Trophoblast cell (in vitro differentiated cells and primary cell): ENCODE results near the gene MEIS3.
"Not testable (repeated sequence)": the region's sequence is repeated elsewhere in the genome, so short reads cannot be mapped to it uniquely, and the experiment has no call there.

Experiments used
- DNase-seq, 2 donors: peaks; one replicate each; pipeline ENCODE4 v3.0.0-alpha.2; 2016
- H2AFZ ChIP-seq: 2 replicates; pipeline ENCODE4 v1.6.1; 2013; ENCODE audit warnings: low read length, moderate library complexity, mild to moderate bottlenecking; ENCODE audit not compliant: insufficient read depth, poor library complexity
- H2AK5ac ChIP-seq: 2 replicates; pipeline ENCODE4 v1.6.1; 2013; ENCODE audit warnings: mild to moderate bottlenecking, low read length
- H2BK120ac ChIP-seq: 2 replicates; pipeline ENCODE4 v1.6.1; 2013; ENCODE audit warnings: low read length, mild to moderate bottlenecking, moderate library complexity; ENCODE audit not compliant: insufficient read depth, poor library complexity
- H2BK12ac ChIP-seq: 2 replicates; pipeline ENCODE4 v1.6.1; 2013; ENCODE audit warnings: mild to moderate bottlenecking, low read length, moderate library complexity
- H2BK5ac ChIP-seq: 2 replicates; pipeline ENCODE4 v1.6.1; 2013; ENCODE audit warnings: low read length, low read depth, moderate library complexity, mild to moderate bottlenecking; ENCODE audit not compliant: poor library complexity
- H3K14ac ChIP-seq: 2 replicates; pipeline ENCODE4 v1.6.1; 2013; ENCODE audit warnings: mild to moderate bottlenecking, low read length
- H3K18ac ChIP-seq: 2 replicates; pipeline ENCODE4 v1.6.1; 2013; ENCODE audit warnings: mild to moderate bottlenecking, low read length
- H3K23ac ChIP-seq: 2 replicates; pipeline ENCODE4 v1.6.1; 2013; ENCODE audit warnings: low read length
- H3K27ac ChIP-seq: 2 replicates; pipeline ENCODE4 v1.5.1; 2013; ENCODE audit warnings: low read depth, mild to moderate bottlenecking, inconsistent platforms, low read length, moderate library complexity
- H3K27me3 ChIP-seq: 2 replicates; pipeline ENCODE4 v1.6.1; 2013; ENCODE audit warnings: inconsistent platforms, mild to moderate bottlenecking, low read length, moderate library complexity; ENCODE audit not compliant: insufficient read depth
- H3K36me3 ChIP-seq, 2 experiments: 1 replicate in 1 of 2; 2 replicates in 1 of 2; pipeline ENCODE4 v1.6.1; 2013; ENCODE audit warnings: low read length in 2 of 2, mild to moderate bottlenecking in 2 of 2, moderate library complexity in 1 of 2; ENCODE audit not compliant: insufficient read depth in 2 of 2, control insufficient read depth in 1 of 2
- H3K4ac ChIP-seq: 2 replicates; pipeline ENCODE4 v1.6.1; 2013; ENCODE audit warnings: low read depth, mild to moderate bottlenecking, low read length, moderate library complexity
- H3K4me1 ChIP-seq, 2 experiments: 1 replicate in 1 of 2; 2 replicates in 1 of 2; pipeline ENCODE4 v1.6.1; 2013; ENCODE audit warnings: low read length in 2 of 2, mild to moderate bottlenecking in 2 of 2, moderate library complexity in 1 of 2; ENCODE audit not compliant: insufficient read depth in 2 of 2, control insufficient read depth in 1 of 2
- H3K4me2 ChIP-seq: 2 replicates; pipeline ENCODE4 v1.6.1; 2013; ENCODE audit warnings: inconsistent platforms, mild to moderate bottlenecking, low read length, moderate library complexity
- H3K4me3 ChIP-seq: 2 replicates; pipeline ENCODE4 v1.5.1; 2013; ENCODE audit warnings: mild to moderate bottlenecking, low read depth, low read length, inconsistent platforms
- H3K79me1 ChIP-seq: one replicate; pipeline ENCODE4 v1.6.1; 2013; ENCODE audit warnings: low read length
- H3K79me2 ChIP-seq: 2 replicates; pipeline ENCODE4 v1.6.1; 2013; ENCODE audit warnings: low read length, mild to moderate bottlenecking; ENCODE audit not compliant: control insufficient read depth, insufficient read depth, poor library complexity
- H3K9ac ChIP-seq: 2 replicates; pipeline ENCODE4 v1.6.1; 2013; ENCODE audit warnings: mild to moderate bottlenecking, low read length
- H3K9me3 ChIP-seq: 2 replicates; pipeline ENCODE4 v1.6.1; 2013; ENCODE audit warnings: low read depth, mild to moderate bottlenecking, control low read depth, inconsistent platforms, low read length; ENCODE audit not compliant: insufficient read depth
- H4K12ac ChIP-seq: 2 replicates; pipeline ENCODE4 v1.6.1; 2013; ENCODE audit warnings: low read depth, mild to moderate bottlenecking, low read length, moderate library complexity
- H4K8ac ChIP-seq: 2 replicates; pipeline ENCODE4 v1.6.1; 2013; ENCODE audit warnings: low read depth, mild to moderate bottlenecking, low read length, moderate library complexity
- H4K91ac ChIP-seq: one replicate; pipeline ENCODE4 v1.6.1; 2013; ENCODE audit warnings: low read depth, mild to moderate bottlenecking, low read length, moderate library complexity
- WGBS: extraction: QIAGEN DNeasy Blood & Tissue Kit; methylation state at CpG from one replicate; pipeline ENCODE4 v1.1.7; 2013; ENCODE audit warnings: missing lambda C conversion rate; ENCODE audit not compliant: insufficient read length, insufficient coverage; ENCODE audit errors: extremely low coverage; 5-methylcytosine and 5-hydroxymethylcytosine counted together

Gene MEIS3

GRCh38 chr19:47386582-47386981 is 32.7 kb downstream of the MEIS3 start:
- H3K27ac ChIP-seq, H2BK5ac ChIP-seq, H3K9ac ChIP-seq, H3K14ac ChIP-seq, H3K36me3 ChIP-seq, H2AFZ ChIP-seq, H3K4me2 ChIP-seq, H4K12ac ChIP-seq, H3K4me3 ChIP-seq, H3K9me3 ChIP-seq, H4K91ac ChIP-seq, DNase-seq, H3K27me3 ChIP-seq, H2BK120ac ChIP-seq, H3K23ac ChIP-seq, H3K79me1 ChIP-seq, H3K79me2 ChIP-seq, H4K8ac ChIP-seq, H3K4me1 ChIP-seq, H2BK12ac ChIP-seq, H3K18ac ChIP-seq, H2AK5ac ChIP-seq, H3K4ac ChIP-seq: not testable (repeated sequence)
- WGBS: no CpG with 5 or more reads among the region's 12 CpGs

- H3K23ac ChIP-seq, H3K9me3 ChIP-seq, H3K4me1 ChIP-seq, H2AK5ac ChIP-seq, H4K91ac ChIP-seq, H3K4me3 ChIP-seq, H3K14ac ChIP-seq, H4K8ac ChIP-seq, H3K79me1 ChIP-seq, H2BK120ac ChIP-seq, H3K18ac ChIP-seq, H2AFZ ChIP-seq, H3K4me2 ChIP-seq, DNase-seq, H2BK5ac ChIP-seq, H3K9ac ChIP-seq, H3K27ac ChIP-seq, H3K79me2 ChIP-seq, H3K4ac ChIP-seq, H4K12ac ChIP-seq, H3K27me3 ChIP-seq, H2BK12ac ChIP-seq: not testable (repeated sequence)
- no CpG with 5 or more reads among the region's 4 CpGs for WGBS
- H3K36me3 ChIP-seq: peaks cover 29 to 30% of the 10 kb centered on the region in 2 experiments
Observed at GRCh38 chr19:47384533-47384932, 34.8 kb downstream of the MEIS3 start.

- H3K18ac ChIP-seq, DNase-seq, H2BK12ac ChIP-seq, H3K79me1 ChIP-seq, H3K9me3 ChIP-seq, H3K4me1 ChIP-seq, H4K12ac ChIP-seq, H2BK120ac ChIP-seq, H4K8ac ChIP-seq, H3K9ac ChIP-seq, H3K23ac ChIP-seq, H2BK5ac ChIP-seq, H3K4me2 ChIP-seq, H3K4ac ChIP-seq, H2AK5ac ChIP-seq, H3K27ac ChIP-seq, H3K79me2 ChIP-seq, H3K4me3 ChIP-seq, H3K14ac ChIP-seq, H3K27me3 ChIP-seq, H4K91ac ChIP-seq, H2AFZ ChIP-seq: not testable (repeated sequence)
- WGBS: no CpG with 5 or more reads among the region's 5 CpGs
- H3K36me3 ChIP-seq: peaks cover 34 to 35% of the 10 kb centered on the region in 2 experiments
Observed at GRCh38 chr19:47383890-47384289, 35.4 kb downstream of the MEIS3 start.

- H2BK5ac ChIP-seq: no peak overlapping the region
- no peak overlapping the region for H2AK5ac ChIP-seq
- H3K23ac ChIP-seq: no peak overlapping the region
- H3K9ac ChIP-seq: no peak overlapping the region
- no peak for DNase-seq
- no peaks in the 10 kb centered on the region for H3K27me3 ChIP-seq
- H4K91ac ChIP-seq: no peak overlapping the region
- H3K79me2 ChIP-seq: no peaks in the 10 kb centered on the region
- no peak overlapping the region for H2BK12ac ChIP-seq
- no peak overlapping the region for H4K12ac ChIP-seq
- no peak overlapping the region for H3K4me2 ChIP-seq
- no CpG with 5 or more reads among the region's 11 CpGs for WGBS
- H3K4me1 ChIP-seq: no peaks in the 10 kb centered on the region
- H3K27ac ChIP-seq: no peak overlapping the region
- H3K79me1 ChIP-seq: no peaks in the 10 kb centered on the region
- H2BK120ac ChIP-seq: no peak overlapping the region
- peaks cover 7% of the 10 kb centered on the region for H3K9me3 ChIP-seq
- no peak overlapping the region for H4K8ac ChIP-seq
- no peak overlapping the region for H2AFZ ChIP-seq
- no peak overlapping the region for H3K4ac ChIP-seq
- peaks cover 52 to 53% of the 10 kb centered on the region in 2 experiments for H3K36me3 ChIP-seq
- H3K14ac ChIP-seq: no peak overlapping the region
- no peak overlapping the region for H3K4me3 ChIP-seq
- no peak overlapping the region for H3K18ac ChIP-seq
Observed at GRCh38 chr19:47381653-47382279, 37.6 kb downstream of the MEIS3 start.
